ENCODE data around the gene CHIA. TPM values are rescaled to one million over a fixed set of nuclear protein-coding genes. Genes with fewer than 3 reads are reported as not detected.

Gene CHIA
- polyA plus RNA-seq, 1 of the 3 experiments (the other 2 are of a cell fraction): not detected

DNA sequence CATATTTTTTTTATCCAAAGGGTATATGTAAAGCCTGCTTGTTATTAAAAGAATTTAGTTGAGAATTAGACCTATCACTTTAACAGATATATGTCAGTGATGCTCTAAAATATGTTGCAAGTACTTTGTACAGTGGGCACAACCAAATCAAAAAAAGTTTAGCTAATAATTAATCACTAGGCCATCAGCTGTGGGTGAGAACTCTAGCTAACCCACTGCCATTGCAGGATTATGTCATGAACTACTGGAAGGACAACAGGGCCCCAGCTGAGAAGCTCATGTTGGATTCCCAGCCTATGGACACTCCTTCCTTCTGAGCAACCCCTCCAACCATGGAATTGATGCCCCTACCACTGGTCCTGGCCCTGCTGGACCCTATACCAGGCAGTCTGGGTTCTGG lies 6.8 kb upstream of the CHIA start (continued):
- TF ChIP-seq, protein P1, sequence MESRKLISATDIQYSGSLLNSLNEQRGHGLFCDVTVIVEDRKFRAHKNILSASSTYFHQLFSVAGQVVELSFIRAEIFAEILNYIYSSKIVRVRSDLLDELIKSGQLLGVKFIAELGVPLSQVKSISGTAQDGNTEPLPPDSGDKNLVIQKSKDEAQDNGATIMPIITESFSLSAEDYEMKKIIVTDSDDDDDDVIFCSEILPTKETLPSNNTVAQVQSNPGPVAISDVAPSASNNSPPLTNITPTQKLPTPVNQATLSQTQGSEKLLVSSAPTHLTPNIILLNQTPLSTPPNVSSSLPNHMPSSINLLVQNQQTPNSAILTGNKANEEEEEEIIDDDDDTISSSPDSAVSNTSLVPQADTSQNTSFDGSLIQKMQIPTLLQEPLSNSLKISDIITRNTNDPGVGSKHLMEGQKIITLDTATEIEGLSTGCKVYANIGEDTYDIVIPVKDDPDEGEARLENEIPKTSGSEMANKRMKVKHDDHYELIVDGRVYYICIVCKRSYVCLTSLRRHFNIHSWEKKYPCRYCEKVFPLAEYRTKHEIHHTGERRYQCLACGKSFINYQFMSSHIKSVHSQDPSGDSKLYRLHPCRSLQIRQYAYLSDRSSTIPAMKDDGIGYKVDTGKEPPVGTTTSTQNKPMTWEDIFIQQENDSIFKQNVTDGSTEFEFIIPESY (IDR thresholded peaks at IDR 0.05; ENCODE audit: borderline replicate concordance, low read depth): no peak
- TF ChIP-seq, protein P2, sequence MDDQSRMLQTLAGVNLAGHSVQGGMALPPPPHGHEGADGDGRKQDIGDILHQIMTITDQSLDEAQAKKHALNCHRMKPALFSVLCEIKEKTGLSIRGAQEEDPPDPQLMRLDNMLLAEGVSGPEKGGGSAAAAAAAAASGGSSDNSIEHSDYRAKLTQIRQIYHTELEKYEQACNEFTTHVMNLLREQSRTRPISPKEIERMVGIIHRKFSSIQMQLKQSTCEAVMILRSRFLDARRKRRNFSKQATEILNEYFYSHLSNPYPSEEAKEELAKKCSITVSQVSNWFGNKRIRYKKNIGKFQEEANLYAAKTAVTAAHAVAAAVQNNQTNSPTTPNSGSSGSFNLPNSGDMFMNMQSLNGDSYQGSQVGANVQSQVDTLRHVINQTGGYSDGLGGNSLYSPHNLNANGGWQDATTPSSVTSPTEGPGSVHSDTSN (IDR thresholded peaks at IDR 0.05): no peak
- no peak for TF ChIP-seq TCF12 (IDR thresholded peaks at IDR 0.05)
- no peak for TF ChIP-seq NFIC (IDR thresholded peaks at IDR 0.05; ENCODE audit: borderline replicate concordance)
- TF ChIP-seq CHD2 (IDR thresholded peaks at IDR 0.05; ENCODE audit: low read length, partially characterized antibody): no peak
- TF ChIP-seq TEAD4 (IDR thresholded peaks at IDR 0.05; ENCODE audit: borderline replicate concordance, insufficient read depth): no peak
- no peak for TF ChIP-seq RAD21 (IDR thresholded peaks at IDR 0.05; ENCODE audit: low read length)

DNA sequence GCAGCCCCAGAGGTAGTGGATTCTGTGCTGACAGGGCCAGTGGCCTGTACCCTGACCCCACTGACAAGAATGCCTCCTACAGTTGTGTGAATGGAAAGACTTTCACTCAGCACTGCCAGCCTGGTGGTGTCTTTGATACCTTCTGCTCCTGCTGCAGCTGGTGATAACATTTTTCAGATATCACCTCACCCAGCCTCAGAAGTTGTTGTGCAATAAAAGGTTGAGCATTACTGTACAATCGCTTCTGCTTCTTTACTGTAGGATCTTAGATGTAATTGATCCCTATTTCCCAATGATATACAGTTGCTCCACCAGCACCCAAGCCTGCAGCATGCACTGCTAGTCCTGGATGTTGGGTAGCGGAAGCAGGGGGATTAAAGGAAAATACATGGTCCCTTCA lies 4.8 kb upstream of the CHIA start:
- TF ChIP-seq, protein P3, sequence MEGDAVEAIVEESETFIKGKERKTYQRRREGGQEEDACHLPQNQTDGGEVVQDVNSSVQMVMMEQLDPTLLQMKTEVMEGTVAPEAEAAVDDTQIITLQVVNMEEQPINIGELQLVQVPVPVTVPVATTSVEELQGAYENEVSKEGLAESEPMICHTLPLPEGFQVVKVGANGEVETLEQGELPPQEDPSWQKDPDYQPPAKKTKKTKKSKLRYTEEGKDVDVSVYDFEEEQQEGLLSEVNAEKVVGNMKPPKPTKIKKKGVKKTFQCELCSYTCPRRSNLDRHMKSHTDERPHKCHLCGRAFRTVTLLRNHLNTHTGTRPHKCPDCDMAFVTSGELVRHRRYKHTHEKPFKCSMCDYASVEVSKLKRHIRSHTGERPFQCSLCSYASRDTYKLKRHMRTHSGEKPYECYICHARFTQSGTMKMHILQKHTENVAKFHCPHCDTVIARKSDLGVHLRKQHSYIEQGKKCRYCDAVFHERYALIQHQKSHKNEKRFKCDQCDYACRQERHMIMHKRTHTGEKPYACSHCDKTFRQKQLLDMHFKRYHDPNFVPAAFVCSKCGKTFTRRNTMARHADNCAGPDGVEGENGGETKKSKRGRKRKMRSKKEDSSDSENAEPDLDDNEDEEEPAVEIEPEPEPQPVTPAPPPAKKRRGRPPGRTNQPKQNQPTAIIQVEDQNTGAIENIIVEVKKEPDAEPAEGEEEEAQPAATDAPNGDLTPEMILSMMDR (IDR thresholded peaks at IDR 0.05): no peak
- TF ChIP-seq, protein P4, sequence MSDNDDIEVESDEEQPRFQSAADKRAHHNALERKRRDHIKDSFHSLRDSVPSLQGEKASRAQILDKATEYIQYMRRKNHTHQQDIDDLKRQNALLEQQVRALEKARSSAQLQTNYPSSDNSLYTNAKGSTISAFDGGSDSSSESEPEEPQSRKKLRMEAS (IDR thresholded peaks at IDR 0.05; ENCODE audit: low read depth): no peak
- no peak for TF ChIP-seq MXI1 (IDR thresholded peaks at IDR 0.05; ENCODE audit: low read depth, low read length)
- Histone ChIP-seq H3K79me2 (ENCODE audit: insufficient read depth) (no peaks in the 10 kb centered on the region), H3K4me2 (no peak overlapping the region), H2AFZ (ENCODE audit: low read depth) (no peak overlapping the region), H3F3A (replicated peaks; ENCODE audit: insufficient read depth) (no peaks in the 10 kb centered on the region), H3K9ac (no peak overlapping the region), H3K27ac (ENCODE audit: low read depth in 2 of 2, low read length in 1 of 2) (no peak overlapping the region), H4K20me1 (ENCODE audit: insufficient read depth) (no peaks in the 10 kb centered on the region), H3K9me3 (no peaks in the 10 kb centered on the region), H3K4me1 (ENCODE audit: control insufficient read depth in 1 of 2, insufficient read depth in 2 of 2, low read depth in 1 of 2, low read length in 1 of 2) (no peaks in the 10 kb centered on the region), H3K9me2 (no peaks in the 10 kb centered on the region), H3K27me3 (ENCODE audit: insufficient read depth) (no peaks in the 10 kb centered on the region; the same call in 1 of the 2 replicates), H3K36me3 (replicated peaks in 1 of 2; ENCODE audit: control insufficient read depth in 1 of 2, insufficient read depth in 2 of 2, low read length in 1 of 2) (no peaks in the 10 kb centered on the region), H3K4me3 (ENCODE audit: low read depth in 2 of 2, low read length in 1 of 2) (no peak overlapping the region)
- WGBS (ENCODE audit: low lambda C conversion rate): 0% methylated on average over 2 of the region's 2 CpGs
- ChIA-PET POLR2A (no interaction called here), CTCF (no interaction called here)
- DNase-seq: no peak

DNA sequence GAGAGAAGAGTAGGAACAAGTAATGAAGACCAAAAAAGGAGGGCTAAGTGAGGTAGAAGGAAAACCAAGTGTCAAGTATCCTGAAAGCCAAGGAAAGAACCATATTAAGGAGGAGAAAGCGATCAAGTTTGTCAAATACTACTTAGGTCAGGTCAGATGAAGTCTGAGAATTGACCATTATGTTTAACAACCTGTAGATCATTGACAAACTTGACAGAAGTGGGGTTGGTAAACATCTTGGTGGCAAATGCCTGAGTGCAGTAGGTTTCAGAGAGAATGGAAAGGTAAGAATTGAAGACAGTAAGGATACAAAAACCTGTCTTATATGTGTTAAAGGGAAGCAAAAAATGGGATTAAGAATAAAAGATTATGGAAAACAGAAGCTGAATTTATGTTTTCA lies 3.7 kb upstream of the CHIA start:
- Histone ChIP-seq H3K36me3 (replicated peaks in 1 of 2; ENCODE audit: control insufficient read depth in 1 of 2, insufficient read depth in 2 of 2, low read length in 1 of 2) (no peaks in the 10 kb centered on the region), H3K79me2 (ENCODE audit: insufficient read depth) (no peaks in the 10 kb centered on the region), H3K9me2 (no peaks in the 10 kb centered on the region), H3K27ac (ENCODE audit: low read depth in 2 of 2, low read length in 1 of 2) (no peak overlapping the region), H3K4me3 (ENCODE audit: low read depth in 2 of 2, low read length in 1 of 2) (no peak overlapping the region), H3F3A (replicated peaks; ENCODE audit: insufficient read depth) (no peaks in the 10 kb centered on the region), H3K9ac (no peak overlapping the region), H3K27me3 (ENCODE audit: insufficient read depth) (no peaks in the 10 kb centered on the region; the same call in 1 of the 2 replicates), H4K20me1 (ENCODE audit: insufficient read depth) (no peaks in the 10 kb centered on the region), H2AFZ (ENCODE audit: low read depth) (no peak overlapping the region), H3K4me2 (no peak overlapping the region), H3K4me1 (ENCODE audit: control insufficient read depth in 1 of 2, insufficient read depth in 2 of 2, low read depth in 1 of 2, low read length in 1 of 2) (no peaks in the 10 kb centered on the region), H3K9me3 (no peaks in the 10 kb centered on the region)
- POLR2A ChIA-PET: no interaction called here
- 0% methylated on average over 1 of the region's 1 CpG for WGBS (ENCODE audit: low lambda C conversion rate)
- no peak for TF ChIP-seq RFX5 (IDR thresholded peaks at IDR 0.05; ENCODE audit: low read length)
- TF ChIP-seq TEAD4 (IDR thresholded peaks at IDR 0.05; ENCODE audit: borderline replicate concordance, insufficient read depth): no peak
- TF ChIP-seq, protein P5, sequence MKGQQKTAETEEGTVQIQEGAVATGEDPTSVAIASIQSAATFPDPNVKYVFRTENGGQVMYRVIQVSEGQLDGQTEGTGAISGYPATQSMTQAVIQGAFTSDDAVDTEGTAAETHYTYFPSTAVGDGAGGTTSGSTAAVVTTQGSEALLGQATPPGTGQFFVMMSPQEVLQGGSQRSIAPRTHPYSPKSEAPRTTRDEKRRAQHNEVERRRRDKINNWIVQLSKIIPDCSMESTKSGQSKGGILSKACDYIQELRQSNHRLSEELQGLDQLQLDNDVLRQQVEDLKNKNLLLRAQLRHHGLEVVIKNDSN (IDR thresholded peaks at IDR 0.05; ENCODE audit: borderline replicate concordance, low read depth): no peak
- CTCF ChIA-PET: interaction anchor here (1.3 kb wide), 1 partner anchor 45 kb away, joined by 3 read pairs; no protein-coding TSS in a partner anchor
- DNase-seq: no peak

Measured in SK-N-SH (cell line).